Hindlimb muscle (tissue), 1 donor: ENCODE measurements around the gene PRDM4. TPM values are rescaled to one million over a fixed set of nuclear protein-coding genes. Genes with fewer than 3 reads are reported as not detected.
"Not testable (repeated sequence)": the region's sequence is repeated elsewhere in the genome, so short reads cannot be mapped to it uniquely, and the experiment has no call there.

ENCODE experiments used
- DNase-seq: peaks from one replicate; pipeline ENCODE4 v3.0.0-alpha.2; 2013
- polyA plus RNA-seq: library from polyadenylated mRNA; unstranded; fragments of 120-200 nt; gene quantifications from one replicate; pipeline ENCODE4 v1.2.1, GENCODE V29; 2013; ENCODE audit not compliant: insufficient read length

Gene PRDM4
- polyA plus RNA-seq, 1 donor = 19.9 TPM

DNA sequence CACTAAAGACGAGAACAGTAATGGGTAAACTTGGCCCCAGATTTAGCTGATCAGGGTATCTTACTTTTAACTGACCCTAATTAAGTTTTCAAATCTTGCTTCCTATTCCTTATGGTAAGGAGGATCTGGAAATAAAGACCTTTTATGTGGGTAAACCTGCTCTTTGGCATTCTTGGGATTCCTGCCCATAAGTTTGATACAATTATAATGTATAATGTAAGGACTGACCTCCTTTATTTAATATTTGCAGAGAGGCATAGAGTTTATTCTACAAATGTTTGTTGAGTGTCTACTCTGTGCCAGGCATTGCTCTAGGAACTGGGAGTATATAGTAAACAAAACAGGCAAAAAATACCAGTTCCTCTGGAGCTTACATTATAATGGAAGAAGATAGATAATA, 4.4 kb upstream of the PRDM4 start:
- DNase-seq = no peak

DNA sequence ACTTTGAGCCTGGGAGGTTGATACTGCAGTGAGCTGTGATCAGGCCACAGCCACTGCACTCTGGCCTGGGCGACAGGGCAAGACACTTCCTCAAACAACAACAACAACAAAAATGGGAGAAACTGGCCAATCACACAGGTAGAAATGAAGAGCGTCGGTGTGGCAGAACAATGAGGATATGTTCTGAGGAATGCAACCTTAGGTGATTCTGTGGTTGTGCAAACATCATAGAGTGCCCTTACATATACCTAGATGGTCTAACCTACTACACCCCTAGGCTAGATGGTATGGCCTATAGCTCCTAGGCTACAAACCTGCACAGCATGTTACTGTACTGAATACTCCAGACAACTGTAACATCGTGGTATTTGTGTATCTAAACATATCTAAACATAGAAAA, 3.7 kb upstream of the PRDM4 start:
- no peak for DNase-seq

DNA sequence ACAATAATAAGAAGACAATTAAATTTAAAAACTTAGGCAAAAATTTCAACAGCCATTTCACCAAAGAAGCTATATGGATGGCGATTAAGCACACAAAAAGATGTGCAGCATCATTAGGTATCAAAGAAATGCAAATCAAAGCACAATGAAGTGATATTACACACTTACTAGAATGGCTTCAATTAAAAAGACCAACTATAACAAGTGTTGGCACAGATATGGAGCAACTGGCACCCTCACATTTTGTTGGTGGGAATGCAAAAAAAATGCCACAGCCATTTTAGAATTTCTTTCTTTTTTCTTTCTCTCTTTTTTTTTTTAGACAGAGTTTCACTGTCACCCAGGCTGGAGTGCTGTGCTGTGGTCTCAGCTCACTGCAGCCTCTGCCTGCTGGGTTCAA, 1.9 kb upstream of the PRDM4 start:
- no peak for DNase-seq

DNA sequence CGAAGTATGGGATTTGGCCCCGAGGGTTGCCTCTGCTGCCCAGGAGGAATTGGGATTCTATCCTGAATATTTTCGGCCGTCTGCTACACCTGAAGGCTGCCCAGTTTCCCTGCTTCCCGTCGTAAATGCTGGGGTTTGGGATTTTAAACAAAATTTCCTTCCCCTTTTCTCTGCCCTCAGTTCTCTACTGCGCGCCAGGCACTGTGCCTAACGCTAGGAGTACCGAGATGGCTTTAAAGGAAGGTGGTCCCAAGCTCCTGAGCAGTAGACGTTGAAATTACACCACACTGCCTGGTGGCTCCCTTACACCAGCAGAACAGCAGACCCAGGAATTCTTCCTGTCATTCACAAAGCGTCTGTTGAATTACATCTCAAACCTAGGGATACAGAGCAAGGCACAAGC, 566 bp upstream of the PRDM4 start:
- DNase-seq = no peak

DNA sequence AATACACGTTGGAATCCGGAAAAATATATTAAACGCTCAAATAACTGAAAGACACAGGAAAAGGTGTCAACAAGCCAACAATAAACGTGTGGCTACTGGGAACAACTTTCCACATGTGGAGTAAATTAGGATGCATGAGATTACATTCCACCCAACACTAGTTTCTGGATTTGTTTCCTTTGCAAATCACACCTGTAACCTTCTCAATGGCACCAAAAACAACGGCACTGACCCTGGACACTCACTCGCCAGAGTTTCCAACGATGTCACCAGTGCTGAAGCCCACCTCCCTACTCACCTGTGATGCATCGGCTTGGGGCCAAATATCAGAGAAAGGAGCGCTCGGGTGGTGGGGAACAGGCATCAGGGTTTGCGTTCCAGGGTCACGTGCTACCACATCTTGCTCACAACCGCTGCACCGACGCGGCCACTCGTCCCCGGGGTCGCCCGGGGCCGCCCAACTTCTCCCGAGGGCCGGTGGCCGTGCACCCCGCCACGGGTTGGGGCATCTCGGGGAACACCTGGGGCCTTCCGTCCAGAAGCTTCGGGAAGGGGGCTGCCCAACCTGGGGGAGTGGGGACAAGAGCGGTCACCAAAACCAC, 629 bp downstream of the PRDM4 start:
- DNase-seq = no peak

DNA sequence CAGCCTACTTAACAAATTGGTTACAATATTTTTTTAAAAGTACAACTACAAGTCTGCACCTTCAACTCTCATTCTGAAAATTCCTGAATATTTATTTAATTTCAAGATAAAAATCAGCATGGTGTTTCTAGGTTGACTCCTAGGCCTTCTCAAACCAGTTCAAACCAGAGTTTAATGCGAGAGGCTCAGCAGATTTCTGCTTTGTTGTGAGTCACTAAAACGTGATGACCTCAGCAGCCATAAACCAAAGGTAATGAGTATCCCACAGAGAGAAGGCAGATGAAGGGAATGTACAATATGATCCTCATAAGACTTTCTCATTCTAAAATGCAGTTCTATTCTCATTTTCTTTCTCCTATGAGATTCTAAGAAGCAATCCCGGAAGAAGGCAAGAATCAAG, 1.5 kb downstream of the PRDM4 start:
- no peak for DNase-seq

DNA sequence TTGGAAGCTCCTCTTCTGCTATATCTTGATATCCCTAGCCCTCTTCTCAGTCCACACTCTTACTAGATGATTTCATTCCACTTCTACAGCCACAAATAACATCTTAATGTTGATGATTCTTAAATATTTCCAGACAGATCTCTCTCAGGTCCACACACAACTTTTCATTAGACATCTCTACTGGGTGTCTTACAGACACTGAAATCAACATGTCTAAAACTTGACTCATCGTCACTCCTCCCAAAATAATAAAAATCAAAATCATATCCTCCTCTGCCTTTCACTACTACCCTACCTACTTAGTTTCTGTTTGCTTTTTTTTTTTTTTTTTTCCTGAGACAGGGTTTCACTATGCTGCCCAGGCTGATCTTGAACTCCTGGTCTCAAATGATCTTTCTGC, 11.9 kb downstream of the PRDM4 start:
- DNase-seq = no peak

DNA sequence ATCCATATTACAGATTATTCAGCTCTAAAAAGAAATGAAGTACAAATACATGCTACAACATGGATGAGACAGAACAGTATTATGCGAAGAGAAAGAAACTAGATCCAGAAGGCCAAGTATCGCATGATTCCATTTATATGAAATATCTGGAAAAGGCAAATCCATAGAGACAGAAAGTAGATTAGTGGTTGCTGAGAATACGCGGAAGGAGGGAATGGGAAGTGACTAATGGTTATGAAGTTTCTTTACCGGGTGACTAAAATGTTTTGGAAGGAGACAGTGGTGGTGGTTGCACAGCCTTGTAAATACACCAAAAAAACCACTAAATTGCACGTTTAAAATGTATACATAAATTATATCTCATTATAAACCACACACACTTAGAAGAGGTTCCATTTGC, 12.5 kb downstream of the PRDM4 start:
- no peak for DNase-seq

DNA sequence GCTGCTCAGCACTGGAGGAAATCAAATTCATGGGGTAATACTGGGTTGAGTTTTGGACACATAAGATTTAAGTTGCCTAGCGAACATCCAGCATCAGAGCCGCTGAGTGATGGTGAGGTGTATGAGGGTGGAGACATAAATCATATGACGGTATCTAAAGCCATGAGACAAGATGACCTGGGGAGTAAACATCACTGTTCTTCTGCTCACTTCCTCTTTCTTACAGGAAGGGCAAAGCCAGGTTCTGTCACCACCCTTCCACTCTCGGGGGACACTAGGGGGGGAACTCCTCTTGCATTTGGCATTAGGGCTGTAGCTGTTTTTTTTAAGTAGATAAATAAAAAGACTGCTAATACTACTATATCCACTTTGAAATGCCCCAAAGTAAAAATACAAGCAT, 24.0 kb downstream of the PRDM4 start:
- no peak for DNase-seq

DNA sequence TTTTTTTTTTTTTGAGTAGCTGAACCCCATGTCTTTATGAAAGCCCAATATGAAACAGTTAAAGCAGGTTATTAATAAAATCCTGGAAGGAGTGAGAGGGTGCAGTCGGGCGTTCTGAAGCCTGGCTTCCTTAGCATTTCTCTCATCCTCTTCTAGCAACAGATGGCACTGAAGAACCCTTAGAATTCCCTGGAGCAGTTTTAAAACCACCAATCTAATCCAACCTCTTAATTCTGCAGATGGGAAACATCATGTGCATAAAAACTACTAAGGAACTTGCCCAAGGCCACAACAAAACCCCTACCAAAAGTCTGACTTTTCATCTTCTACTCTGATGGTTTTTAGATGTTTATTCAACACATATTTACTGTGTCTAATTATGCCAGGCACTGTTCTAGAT, 25.2 kb downstream of the PRDM4 start:
- no peak for DNase-seq

DNA sequence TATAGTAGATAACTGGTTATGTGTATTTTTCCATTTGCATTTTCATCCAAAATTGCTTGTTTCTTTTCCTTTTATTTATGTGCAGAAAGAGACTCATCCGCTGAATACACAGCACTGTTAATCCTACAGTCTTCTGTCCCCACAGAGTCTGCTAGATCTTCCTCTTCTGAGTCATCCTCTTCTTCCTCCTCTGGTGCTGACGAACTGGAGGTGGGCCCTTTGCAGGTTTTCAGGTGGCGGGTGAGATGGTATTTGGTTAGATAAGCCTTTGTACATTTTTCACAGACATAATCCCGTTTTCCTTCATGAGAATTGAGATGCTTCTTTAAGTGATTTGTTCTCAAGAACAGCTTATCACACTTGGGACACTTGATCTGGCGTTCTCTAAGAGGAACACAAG, 26.8 kb downstream of the PRDM4 start:
- no peak for DNase-seq

DNA sequence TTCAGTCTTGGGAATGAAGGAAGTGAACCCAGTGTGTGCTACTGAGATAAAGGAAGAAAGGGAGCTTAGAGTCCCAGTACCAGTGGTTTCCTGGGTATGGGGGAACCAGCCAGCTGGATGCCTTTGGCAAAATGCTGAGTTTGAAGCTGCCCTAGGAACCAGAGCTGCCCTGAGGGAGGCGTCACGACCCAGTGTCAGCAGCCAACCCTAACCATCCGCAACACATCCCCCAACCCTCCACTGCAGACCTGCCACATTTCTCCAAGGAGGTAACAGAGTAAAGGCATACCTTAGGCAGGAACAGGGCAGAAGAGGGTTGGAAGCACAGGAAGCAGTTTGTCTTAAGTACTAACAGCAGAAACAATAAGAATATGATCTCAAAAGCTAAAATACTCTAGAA, 28.6 kb downstream of the PRDM4 start:
- no peak for DNase-seq

DNA sequence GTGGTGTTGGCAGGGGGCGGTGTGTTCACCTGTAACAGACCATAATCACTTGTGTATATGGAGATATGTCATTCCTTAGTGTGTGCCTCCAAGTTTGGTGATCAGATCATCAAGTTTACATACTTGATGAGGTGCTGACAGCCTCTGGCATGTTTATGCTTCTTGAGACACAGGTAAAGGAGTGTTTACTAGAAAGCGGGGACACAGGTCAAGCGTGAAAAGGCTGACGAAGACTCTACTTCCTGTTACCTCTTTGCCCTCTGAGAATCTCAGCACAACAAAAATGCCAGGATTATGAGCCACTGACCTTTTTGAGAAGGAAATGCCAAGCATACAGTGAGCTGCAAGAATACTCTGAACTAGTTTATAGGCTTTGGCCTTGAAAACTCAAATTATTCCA, 29.6 kb downstream of the PRDM4 start:
- no peak for DNase-seq

DNA sequence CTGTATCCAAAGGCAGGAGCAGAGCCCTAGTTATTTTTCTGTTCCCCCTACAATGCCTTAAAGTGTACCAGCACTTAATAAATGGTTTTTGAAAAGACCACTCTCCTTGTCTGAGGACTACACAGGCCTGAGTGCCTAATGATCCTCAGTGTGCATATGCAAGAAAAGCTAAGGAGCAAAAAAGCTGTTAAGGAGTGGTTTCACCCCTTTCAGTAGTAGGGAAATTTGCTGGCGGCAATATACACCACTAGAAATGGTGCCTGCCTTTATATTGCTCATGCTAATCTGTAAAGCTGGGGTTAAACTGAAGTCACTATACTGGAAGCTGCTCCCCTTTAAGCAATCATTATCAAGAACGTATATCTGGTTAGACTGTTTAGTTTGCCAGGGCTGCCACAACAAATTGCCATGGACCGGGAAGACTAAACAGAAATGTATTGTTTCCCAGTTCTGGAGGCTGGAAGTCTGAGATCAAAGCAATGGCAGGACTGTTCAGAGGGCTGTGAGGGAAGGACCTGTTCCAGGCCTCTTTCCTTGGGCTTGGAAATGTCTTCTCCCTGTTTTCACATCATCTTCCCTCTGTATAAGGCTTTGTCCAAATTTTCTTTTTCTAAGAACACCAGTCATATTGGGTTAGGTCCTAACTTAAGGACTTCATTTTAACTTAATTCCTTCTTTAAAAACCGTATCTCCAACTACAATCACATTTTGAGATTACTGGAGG, 30.2 kb downstream of the PRDM4 start:
- no peak for DNase-seq

DNA sequence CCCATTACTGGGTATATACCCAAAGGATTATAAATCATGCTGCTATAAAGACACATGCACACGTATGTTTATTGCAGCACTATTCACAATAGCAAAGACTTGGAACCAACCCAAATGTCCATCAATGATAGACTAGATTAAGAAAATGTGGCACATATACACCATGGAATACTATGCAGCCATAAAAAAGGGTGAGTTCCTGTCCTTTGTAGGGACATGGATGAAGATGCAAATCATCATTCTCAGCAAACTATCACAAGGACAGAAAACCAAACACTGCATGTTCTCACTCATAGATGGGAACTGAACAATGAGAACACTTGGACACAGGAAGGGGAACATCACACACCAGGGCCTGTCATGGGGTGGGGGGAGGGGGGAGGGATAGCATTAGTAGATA, 33.2 kb downstream of the PRDM4 start:
- DNase-seq = not testable (repeated sequence)

DNA sequence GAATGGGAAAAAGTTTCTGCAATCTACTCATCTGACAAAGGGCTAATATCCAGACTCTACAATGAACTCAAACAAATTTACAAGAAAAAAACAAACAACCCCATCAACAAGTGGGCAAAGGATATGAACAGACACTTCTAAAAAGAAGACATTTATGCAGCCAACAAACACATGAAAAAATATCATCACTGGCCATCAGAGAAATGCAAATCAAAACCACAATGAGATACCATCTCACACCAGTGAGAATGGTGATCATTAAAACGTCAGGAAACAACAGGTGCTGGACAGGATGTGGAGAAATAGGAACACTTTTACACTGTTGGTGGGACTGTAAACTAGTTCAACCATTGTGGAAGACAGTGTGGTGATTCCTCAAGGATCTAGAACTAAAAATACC, 33.6 kb downstream of the PRDM4 start:
- DNase-seq = not testable (repeated sequence)

DNA sequence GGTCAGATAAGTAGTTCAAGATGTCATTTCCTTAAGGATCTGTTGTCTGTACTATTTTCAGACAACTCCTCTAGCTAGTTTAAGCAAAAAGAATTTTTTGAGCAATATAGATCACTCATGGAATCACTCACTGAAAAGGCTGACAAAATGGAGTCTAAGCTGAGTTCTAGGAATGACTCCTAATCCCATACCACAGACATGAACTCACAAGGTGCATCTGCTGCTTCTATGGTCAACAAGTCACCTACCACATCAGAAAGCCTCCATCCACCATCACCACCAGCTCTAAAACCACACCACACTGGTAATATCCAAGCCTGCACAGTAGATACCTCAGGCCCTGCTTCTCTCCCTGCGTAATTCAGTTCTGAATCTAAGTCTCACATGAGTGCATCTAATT, 42.3 kb downstream of the PRDM4 start:
- no peak for DNase-seq

DNA sequence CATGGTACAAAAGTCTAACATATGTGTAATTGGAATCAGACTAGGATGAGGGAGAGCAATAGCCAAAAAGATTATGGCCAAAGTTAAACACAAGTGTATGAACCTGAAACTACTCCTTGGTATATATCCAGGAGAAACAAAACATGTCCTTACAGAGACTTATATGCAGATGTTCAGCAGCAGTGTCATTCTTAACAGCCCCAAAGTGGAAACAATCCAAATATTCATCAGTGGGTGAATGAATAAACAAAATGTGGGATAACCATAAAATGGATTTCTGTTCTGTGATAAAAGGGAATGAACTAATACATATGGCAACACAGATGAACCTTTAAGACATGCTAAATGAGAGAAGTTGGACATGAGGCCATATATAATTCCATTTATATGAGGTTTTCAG, 45.2 kb downstream of the PRDM4 start:
- no peak for DNase-seq

DNA sequence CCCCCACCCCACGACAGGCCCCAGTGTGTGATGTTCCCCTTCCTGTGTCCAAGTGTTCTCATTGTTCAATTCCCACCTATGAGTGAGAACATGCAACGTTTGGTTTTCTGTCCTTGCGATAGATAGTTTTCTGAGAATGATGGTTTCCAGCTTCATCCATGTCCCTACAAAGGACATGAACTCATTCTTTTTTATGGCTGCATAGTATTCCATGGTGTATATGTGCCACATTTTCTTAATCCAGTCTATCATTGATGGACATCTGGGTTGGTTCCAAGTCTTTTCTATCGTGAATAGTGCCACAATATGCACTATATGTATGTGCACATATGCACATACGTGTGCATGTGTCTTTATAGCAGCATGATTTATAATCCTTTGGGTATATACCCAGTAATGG, 55.4 kb downstream of the PRDM4 start:
- not testable (repeated sequence) for DNase-seq

DNA sequence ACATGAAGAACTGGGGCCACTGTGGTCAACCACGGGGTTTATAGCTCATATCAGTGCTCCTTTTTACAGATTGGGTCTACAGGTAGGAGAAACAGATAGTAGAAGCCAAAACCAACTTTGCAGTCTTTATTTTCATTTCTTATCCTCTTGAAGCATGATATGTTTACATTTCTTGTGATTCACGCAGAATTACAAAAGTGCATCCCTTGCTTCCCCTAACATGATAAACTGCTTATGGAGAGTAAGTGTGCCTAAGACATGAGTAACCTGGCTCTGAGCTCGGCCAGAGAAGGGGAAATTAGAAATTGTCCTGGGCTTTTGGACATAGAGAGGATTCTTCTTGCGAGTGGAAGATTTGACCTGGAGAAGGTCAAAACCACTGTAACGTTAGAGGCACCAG, 56.9 kb downstream of the PRDM4 start:
- DNase-seq = no peak

DNA sequence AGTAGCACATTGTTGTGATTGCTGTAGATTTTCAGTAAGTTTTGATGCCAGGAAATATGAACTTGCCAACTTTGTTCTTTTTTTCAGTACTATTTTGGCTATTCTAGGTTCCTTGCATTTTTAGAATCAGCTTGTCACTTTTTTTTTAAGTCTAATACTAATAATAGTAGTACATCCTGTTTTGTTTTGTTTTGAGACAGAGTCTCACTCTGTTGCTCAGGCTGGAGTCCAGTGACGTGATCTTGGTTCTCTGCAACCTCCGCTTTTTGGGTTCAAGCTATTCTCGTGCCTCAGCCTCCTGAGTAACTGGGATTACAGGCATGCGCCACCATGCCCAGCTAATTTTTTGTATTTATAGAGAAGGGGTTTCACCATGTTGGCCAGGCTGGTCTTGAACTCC, 58.8 kb downstream of the PRDM4 start:
- no peak for DNase-seq

DNA sequence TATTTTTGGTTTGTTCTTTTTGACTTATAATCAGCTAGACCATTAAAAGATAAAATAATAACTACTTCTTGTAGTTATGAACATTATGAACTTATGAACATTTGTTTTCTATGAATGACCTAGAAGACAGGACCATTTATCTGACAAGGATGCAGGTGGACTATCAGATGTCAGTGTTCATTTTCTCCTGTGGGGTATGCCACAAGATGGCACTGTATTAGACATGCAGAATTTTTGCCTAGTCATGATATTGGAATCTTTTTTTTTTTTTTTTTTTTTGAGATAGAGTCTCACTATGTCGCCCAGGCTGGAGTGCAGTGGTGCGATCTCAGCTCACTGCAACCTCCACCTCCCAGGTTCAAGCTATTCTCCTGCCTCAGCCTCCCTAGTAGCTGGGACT, 65.2 kb downstream of the PRDM4 start:
- DNase-seq = not testable (repeated sequence)

DNA sequence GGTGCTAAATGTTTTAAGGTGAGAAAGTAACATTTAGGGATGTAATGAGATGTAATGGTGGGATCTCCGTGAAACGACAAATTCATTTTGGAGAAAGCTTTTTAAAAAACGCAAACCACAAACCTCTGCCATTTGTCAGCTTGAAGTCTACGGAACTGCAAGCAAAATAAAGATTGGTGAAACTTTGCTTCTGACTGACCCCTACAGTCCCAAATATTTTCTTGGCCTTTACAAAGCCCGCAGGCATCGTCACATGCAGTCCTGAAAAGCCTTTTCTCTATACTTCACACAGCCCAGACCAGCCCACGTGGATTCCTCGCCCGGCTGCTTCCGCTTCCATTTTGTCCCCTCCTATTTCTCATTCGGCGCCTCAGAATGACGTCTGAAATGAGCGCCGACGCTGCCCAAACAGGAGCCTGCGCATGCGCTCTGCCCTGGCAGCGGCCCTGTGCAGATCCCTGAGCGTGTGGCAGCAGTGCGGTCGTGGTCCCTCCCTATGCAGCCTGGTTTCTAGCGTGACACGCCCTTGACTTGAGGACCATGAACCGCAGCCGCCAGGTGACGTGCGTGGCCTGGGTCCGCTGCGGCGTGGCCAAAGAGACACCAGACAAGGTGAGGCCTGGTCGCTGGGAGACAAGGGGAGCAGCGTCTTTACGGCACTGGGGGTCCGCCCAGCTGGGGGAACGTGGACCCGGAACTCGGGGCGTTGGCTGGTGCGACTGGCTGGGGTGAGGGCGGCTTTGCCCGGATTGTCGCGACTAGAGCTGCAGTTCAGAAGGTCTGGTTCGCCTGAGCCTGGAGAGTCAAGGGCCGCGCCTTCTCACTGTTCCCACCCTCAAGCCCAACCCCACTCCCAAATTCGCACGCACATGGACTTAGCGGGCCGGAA, 75.3 kb downstream of the PRDM4 start, which contains the start of gene PWP1:
PWP1 (plus strand) TSS at position 440 of the 889 bp plus-strand sequence; CDS start at position 541, 101 bp downstream.
- peak; percentile 98 for DNase-seq

DNA sequence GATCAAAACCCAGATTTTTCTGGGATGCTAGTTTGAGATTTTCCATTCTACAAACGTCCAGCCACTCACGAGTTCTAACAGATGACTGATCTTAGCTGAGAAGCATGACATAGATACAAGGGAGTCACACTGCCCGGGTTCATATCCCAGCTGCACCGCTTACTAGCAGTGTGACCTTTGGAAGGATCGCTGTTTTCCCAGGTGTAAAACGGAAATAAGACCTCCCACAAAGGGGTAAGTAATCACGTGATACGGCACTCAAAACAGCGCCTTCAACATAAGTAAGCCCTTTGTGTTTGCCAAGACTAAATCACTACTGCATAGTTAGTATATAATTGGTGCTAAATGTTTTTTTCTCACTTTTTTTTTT, 76.0 kb downstream of the PRDM4 start:
- DNase-seq = peak; percentile 36
